Testis (tissue), 2 donors: Measurements from ENCODE around the gene SNX17.
"Not testable (repeated sequence)": the region's sequence is repeated elsewhere in the genome, so short reads cannot be mapped to it uniquely, and the experiment has no call there.

Source experiments
- CTCF ChIP-seq, 3 experiments: fragments of 450-650 bp in 2 of 3; fragments of 200-600 bp in 1 of 3; sonication (generic) in 1 of 3; IDR thresholded peaks; one replicate each; pipeline ENCODE4 v1.5.1; 2016 to 2019; ENCODE audit warnings: antibody characterized with exemption in 3 of 3, mild to moderate bottlenecking in 2 of 3, moderate library complexity in 1 of 3
- POLR2A ChIP-seq: fragments of 450-650 bp; IDR thresholded peaks from one replicate; pipeline ENCODE4 v1.6.1; 2017; ENCODE audit warnings: antibody characterized with exemption, mild to moderate bottlenecking, moderate library complexity

GRCh38 chr2:27425039-27425438, 54.6 kb downstream of the SNX17 start:
- TF ChIP-seq CTCF (IDR thresholded peaks at IDR 0.05); POLR2A: not testable (repeated sequence)
